ENCODE data around the gene EYA2.

The EYA2 gene

DNA sequence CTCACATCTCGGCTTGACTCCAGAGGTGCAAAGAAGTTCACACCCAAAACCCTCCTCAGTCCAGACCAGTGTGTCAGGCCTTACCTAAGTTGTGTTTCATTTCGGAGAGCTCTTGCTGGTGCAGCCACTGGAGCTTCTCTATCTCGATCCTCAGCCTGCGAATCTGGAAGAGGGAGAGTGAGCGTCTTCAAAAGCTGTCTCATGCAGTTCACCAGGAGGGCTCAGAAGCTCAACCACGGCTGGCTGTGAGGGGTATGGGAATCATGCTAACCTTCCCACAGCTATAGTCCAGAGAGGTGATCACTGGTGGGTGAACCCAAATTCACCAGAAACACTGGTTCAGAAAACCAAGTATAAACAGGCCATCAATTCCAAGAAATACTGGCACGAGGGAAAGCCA, 332.5 kb downstream of the EYA2 start:
- no peak for DNase-seq (ENCODE audit: low read depth)

- no peak for DNase-seq (ENCODE audit: low read depth)
Measured at GRCh38 chr20:47227576-47227975, 332.9 kb downstream of the EYA2 start.

- no peak for DNase-seq (ENCODE audit: low read depth)
Measured at GRCh38 chr20:47228654-47229053, 334.0 kb downstream of the EYA2 start.

DNA sequence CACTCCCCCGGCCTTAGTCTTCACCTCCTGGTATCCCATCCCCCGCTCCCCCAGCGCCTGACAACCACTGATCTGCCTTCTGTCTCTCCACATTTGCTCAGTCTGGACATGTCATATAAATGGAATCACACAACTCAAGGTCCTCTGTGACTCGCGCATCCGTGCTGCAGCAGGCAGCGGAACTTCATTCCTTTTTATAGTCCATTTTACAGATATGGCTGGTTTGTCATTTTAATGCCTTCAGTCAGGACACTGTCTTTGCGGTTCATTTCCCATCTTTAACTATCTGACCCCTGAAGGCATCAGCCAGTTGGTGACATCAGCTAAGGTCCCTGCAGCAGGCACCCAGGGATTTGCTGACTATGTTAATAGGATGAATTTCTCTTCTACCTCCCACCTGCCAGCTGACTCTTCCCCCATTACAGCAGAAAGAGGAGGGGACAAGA, 336.2 kb downstream of the EYA2 start:
- no peak for DNase-seq (ENCODE audit: low read depth)

DNA sequence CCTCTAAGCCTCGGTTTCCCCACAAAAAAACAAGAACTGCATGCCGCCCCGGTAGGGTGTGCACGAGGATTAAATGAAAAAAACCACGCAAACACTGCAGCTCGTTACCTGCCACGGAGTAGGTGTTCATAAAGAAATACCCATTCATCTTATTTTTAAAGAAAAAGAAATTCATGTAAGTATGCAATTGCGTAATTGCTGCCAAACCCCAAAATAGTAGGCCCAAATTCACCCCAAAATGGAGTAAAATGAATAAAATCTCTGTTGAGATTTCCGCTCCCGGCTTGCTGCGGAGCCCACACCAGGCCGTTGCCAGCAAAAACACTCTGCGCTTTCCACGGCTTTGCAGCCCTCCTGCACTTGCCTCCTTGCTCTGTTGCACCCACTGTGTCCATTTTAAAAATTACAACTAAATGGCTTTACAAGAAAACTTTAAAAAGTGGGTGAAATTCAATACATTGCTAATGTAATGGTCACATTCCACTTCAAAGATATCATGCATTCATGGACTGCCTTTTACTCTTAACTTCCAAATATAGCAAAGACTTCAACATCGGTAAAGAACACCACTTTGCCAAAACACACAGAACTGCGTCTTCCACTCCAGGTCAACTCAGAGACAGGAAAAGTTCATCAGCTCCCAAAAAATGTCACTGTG, 336.9 kb downstream of the EYA2 start:
- DNase-seq (ENCODE audit: low read depth), result no peak

GRCh38 chr20:47232518-47232917, 337.9 kb downstream of the EYA2 start:
- no peak for DNase-seq (ENCODE audit: low read depth)

DNA sequence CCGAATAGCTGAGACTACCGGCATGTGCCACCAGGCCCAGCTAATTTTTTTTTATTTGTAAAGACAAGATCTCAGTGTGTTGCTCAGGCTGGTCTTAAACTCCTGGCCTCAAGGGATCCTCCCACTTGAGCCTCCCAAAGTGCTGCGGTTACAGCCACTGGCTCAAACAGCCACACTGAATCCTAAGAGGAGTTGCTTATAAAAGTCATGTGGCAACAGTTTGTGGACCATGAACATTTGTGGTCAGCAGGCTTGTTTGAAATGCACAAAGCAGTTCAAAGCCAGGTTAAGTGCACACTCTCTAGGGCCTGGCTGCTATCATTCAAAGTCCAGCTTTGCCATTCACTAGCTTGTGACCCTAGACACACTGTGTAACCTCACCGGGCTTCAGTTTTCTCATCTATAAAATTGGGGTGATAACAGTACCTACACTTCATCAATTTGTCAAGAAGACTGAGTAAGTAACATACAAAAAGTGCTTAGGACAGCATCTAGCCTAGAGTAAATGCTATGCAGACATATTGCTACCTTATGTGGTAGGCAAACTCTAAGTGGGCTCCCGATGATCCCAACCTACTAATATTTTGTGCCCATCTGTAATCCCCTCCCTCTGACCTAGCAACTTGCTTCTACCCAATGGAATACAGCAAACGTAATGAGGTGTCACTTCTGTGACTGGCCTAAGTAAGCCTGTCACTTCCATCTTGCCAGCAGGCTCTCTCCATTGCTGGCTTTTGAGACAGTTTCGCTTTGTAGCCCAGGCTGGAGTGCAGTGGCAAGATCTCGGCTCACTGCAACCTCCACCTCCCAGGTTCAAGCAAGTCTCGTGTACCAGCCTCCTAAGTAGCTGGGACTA, 338.9 kb downstream of the EYA2 start:
- no peak for DNase-seq (ENCODE audit: low read depth)

DNA sequence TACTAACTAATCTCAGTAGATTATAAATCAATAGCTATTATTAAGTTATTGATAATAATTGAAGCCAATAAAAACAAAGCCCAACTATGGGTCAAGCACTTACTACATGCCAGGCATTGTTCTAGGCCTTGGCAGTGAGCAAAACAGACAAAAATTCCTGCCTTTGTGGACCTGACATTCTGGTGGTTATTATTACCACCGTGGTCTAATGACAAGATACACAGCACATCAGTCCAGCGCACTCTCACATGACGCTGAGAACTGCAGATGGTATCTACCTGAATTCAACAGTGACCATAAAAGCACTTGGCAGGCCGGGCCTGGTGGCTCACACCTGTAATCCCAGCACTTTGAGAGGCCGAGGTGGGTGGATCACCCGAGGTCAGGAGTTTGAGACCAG, 340.5 kb downstream of the EYA2 start:
- no peak for DNase-seq (ENCODE audit: low read depth)

GRCh38 chr20:47235853-47236638, 341.4 kb downstream of the EYA2 start:
- no peak for DNase-seq (ENCODE audit: low read depth)

DNA sequence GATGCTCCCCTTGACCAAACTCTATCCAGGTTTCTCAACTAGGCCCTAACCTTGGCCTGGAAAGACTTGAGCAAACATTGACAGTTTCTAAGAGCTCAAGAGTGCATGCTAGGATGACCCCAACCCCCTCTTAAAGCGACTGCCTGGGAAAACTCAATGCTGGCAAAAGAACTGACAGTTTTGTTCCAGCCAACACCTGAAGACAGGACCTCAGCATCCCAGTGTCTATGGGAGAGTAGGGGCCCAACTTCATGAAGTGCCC, 341.9 kb downstream of the EYA2 start:
- no peak for DNase-seq (ENCODE audit: low read depth)

DNA sequence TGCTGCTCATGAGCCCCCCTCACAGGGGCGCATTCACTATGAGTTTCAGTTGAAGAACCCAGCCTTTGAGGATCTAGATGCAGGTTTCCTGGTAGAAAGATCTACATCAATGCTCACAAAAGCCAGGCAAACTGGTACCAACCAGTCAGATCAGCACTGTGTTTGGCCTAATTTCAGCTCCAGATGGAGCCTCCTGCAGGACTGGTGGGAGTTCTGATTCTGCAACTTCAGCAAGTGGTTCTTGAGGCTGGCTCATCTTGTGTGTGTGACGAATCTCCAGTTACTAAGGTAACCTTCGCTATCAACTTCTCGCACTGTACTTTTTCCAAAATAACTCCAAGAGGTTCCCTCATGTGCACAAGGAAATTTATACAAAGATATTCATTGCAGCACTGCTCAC, 343.1 kb downstream of the EYA2 start:
- DNase-seq (ENCODE audit: low read depth), result no peak
